Progenitor cell of endocrine pancreas (in vitro differentiated cells): Measurements from ENCODE around the gene FYN. TPM values are rescaled to one million over a fixed set of nuclear protein-coding genes. Genes with fewer than 3 reads are reported as not detected.

Experiments used
- DNase-seq: peaks from one replicate; pipeline ENCODE4 v3.0.0; 2021; ENCODE audit warnings: low spot score; ENCODE audit not compliant: unreplicated experiment
- H3K27ac Mint-ChIP-seq: 2 replicates; pipeline ENCODE4 v1.8.0; 2021; ENCODE audit warnings: mild to moderate bottlenecking, moderate library complexity, mixed read lengths
- H3K27me3 Mint-ChIP-seq: 2 replicates; pipeline ENCODE4 v1.8.0; 2021; ENCODE audit warnings: mixed read lengths
- H3K36me3 Mint-ChIP-seq: 2 replicates; pipeline ENCODE4 v1.8.0; 2022; ENCODE audit warnings: mixed read lengths; ENCODE audit not compliant: insufficient read depth
- H3K4me1 Mint-ChIP-seq: 2 replicates; pipeline ENCODE4 v1.8.0; 2021; ENCODE audit warnings: low read depth, mixed read lengths
- H3K4me3 Mint-ChIP-seq: 2 replicates; pipeline ENCODE4 v1.8.0; 2021; ENCODE audit warnings: low read depth, mild to moderate bottlenecking, moderate library complexity, mixed read lengths
- H3K9me3 Mint-ChIP-seq: 2 replicates; pipeline ENCODE4 v1.8.0; 2021; ENCODE audit warnings: low read depth, mixed read lengths
- total RNA-seq: library from RNA; stranded (reverse); gene quantifications from 2 replicates; pipeline ENCODE4 v1.2.1, GENCODE V29; 2021
- TF ChIP-seq, protein P1 (sequence below): fragments of 200-600 bp; sonication (generic); IDR thresholded peaks from one replicate; pipeline ENCODE4 v1.5.0; 2021; ENCODE audit warnings: antibody characterized with exemption, mild to moderate bottlenecking; ENCODE audit not compliant: unreplicated experiment

Gene FYN
- total RNA-seq, 1 donor from 2014 or later = 169 TPM

DNA sequence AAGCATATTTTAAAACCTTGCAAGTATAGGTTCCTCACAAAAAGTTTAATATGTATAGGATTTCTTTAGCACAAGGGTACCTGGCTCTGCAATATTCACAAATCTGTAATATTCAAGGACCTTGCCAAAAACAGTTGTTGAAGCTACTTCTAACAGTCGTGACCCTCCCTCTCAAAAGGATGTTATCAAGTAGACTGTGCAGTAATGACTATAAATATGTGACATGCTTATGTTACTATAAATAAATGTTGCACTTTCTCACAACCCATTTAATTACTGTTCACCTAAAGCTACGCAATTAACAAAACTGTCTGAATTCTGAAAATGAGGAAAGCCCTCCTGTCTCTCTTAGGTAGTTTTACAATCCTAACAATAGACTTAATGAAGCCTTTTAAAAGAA lies 41.8 kb downstream of the FYN start:
- H3K27me3 Mint-ChIP-seq = no peaks in the 10 kb centered on the region
- H3K4me3 Mint-ChIP-seq = no peak overlapping the region
- no peak overlapping the region for H3K27ac Mint-ChIP-seq
- DNase-seq = no peak
- H3K9me3 Mint-ChIP-seq = no peaks in the 10 kb centered on the region
- peaks cover 15% of the 10 kb centered on the region for H3K4me1 Mint-ChIP-seq
- H3K36me3 Mint-ChIP-seq = peaks cover 23% of the 10 kb centered on the region
- TF ChIP-seq, protein P1, sequence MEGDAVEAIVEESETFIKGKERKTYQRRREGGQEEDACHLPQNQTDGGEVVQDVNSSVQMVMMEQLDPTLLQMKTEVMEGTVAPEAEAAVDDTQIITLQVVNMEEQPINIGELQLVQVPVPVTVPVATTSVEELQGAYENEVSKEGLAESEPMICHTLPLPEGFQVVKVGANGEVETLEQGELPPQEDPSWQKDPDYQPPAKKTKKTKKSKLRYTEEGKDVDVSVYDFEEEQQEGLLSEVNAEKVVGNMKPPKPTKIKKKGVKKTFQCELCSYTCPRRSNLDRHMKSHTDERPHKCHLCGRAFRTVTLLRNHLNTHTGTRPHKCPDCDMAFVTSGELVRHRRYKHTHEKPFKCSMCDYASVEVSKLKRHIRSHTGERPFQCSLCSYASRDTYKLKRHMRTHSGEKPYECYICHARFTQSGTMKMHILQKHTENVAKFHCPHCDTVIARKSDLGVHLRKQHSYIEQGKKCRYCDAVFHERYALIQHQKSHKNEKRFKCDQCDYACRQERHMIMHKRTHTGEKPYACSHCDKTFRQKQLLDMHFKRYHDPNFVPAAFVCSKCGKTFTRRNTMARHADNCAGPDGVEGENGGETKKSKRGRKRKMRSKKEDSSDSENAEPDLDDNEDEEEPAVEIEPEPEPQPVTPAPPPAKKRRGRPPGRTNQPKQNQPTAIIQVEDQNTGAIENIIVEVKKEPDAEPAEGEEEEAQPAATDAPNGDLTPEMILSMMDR = no peak

DNA sequence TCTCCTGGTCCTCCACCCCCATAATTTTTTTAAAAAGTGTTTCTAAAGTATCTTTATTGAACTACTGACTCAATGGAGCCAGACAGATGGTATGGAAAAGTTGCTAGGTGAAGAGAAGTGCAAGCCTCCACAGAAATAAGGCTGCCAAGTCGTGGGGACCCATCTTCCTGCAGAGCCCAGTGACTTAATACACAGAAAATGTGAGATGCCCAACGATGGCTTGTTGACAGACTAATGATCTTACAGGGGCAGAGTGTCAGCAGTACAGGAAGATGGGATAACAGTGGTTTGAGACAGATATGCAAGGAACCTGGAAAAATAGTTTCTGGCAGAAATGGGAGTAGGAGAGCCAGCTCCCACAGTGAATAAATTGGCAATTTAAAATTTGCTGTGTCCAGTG lies 43.3 kb downstream of the FYN start:
- DNase-seq = no peak
- Mint-ChIP-seq H3K9me3 (no peaks in the 10 kb centered on the region), H3K27me3 (no peaks in the 10 kb centered on the region), H3K4me3 (no peak overlapping the region), H3K36me3 (peaks cover 11% of the 10 kb centered on the region), H3K27ac (peak overlapping the region; percentile 15), H3K4me1 (peaks cover 5% of the 10 kb centered on the region)
- TF ChIP-seq, protein P1 = no peak

DNA sequence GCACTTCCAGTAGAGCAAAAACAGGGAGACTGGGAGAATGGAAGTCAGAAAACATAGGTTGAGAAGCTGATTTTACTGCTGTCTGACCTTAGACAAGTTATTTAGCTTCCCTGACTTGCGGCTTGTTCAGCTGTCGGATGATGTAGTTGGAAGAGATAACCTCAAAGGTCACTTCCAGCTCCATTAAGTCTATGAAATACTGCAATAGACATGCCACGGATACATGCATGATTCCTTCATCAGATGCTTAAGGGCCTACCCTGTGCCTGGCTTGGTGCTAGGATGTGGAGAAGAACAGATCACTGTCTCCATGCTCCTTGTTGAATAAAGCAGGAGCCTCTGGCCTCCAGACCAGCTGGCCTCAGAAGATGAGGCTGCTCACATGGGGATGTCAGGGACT lies 43.7 kb downstream of the FYN start:
- H3K4me1 Mint-ChIP-seq = peaks cover 6% of the 10 kb centered on the region
- no peaks in the 10 kb centered on the region for H3K27me3 Mint-ChIP-seq
- no peak for DNase-seq
- H3K27ac Mint-ChIP-seq = no peak overlapping the region
- TF ChIP-seq, protein P1 = no peak
- no peaks in the 10 kb centered on the region for H3K9me3 Mint-ChIP-seq
- H3K36me3 Mint-ChIP-seq = peaks cover 9% of the 10 kb centered on the region
- H3K4me3 Mint-ChIP-seq = no peak overlapping the region

DNA sequence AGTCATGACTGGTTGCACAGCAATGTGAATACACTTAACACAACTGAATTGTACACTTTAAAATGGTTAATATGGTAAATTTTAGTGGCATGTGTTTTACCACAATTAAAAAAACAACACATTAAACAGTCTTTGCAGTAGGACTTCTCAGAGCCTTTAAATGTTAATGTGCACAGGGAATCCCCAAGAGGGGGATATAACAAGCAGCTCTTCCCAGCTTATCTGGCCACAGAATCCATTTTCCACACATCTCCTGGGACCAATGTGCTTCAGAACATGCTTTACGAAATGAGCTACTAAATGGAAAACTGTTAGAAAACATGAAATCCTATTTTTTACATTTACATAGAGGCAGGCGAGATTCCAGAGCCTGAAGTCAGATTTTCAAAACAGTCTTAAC lies 44.4 kb downstream of the FYN start:
- no peaks in the 10 kb centered on the region for H3K27me3 Mint-ChIP-seq
- H3K4me1 Mint-ChIP-seq = peaks cover 13% of the 10 kb centered on the region
- no peak overlapping the region for H3K4me3 Mint-ChIP-seq
- H3K27ac Mint-ChIP-seq = no peak overlapping the region
- H3K9me3 Mint-ChIP-seq = no peaks in the 10 kb centered on the region
- peaks cover 6% of the 10 kb centered on the region for H3K36me3 Mint-ChIP-seq
- TF ChIP-seq, protein P1 = no peak
- DNase-seq = no peak

DNA sequence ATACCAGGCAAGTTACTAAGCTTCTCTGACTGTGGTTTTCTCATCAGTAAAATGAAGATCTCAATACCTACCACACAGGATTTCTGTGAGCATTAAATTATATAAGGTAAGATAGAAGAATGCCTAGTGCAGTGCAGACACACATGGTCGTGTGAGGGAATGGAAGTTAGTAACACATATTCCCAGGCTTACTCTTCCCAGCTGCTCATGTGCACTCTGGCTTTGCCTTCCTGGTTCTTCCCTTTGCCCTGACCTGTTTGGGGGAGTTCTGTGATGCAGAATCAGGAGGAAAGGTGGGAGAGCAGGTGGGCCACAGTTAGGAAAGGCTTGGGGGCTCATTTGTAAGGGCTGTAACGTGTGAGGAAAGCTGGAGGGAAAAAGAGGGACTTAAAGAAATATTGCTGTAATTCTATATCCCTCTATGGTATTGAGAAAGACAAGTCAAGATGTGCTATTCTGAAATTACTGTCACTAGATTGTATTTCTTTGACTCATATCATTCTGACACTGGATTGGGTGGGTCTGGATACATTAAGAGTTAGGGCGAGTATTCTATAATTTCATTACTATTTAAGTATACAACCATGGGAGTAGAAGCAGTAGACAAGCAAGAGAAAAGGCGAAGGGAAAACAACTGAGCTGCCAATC lies 47.7 kb downstream of the FYN start:
- no peak for DNase-seq
- Mint-ChIP-seq H3K4me1 (peaks cover 15% of the 10 kb centered on the region), H3K4me3 (no peak overlapping the region), H3K36me3 (peaks cover 10% of the 10 kb centered on the region), H3K9me3 (no peaks in the 10 kb centered on the region), H3K27me3 (no peaks in the 10 kb centered on the region), H3K27ac (no peak overlapping the region)
- TF ChIP-seq, protein P1 = no peak
